Pancreas (tissue), 10 donors: ENCODE results near the gene OR2F2. TPM values are rescaled to one million over a fixed set of nuclear protein-coding genes. Genes with fewer than 3 reads are reported as not detected.
A peak's percentile ranks its signal among the peaks of the same experiment; 100 is the strongest.

Experiments
- ATAC-seq, 4 donors: fragments of 200-7000 bp; cut with Tn5 transposase; one replicate each; pipeline versions ENCODE4 v1.8.0 to v1.9.1; 2020; ENCODE audit warnings: mild to moderate bottlenecking in 4 of 4, moderate library complexity in 4 of 4
- DNase-seq, 6 donors: peaks; one replicate each; pipeline ENCODE4 v3.0.0-alpha.2; 2020
- FAIRE-seq: peaks from 2 replicates; lab custom pipeline; 2012; peaks lifted over from hg19 to GRCh38; lab: Jason Lieb, UNC
- H3K27ac ChIP-seq, 4 donors: fragments of 200-600 bp; sonication (generic); 1 replicate in 3 of 4; 2 replicates in 1 of 4; pipeline versions ENCODE4 v1.5.0 to v1.8.0; 2020
- H3K27me3 ChIP-seq, 4 donors: fragments of 200-600 bp; one replicate each; pipeline ENCODE4 v1.8.0; 2021
- H3K36me3 ChIP-seq, 3 donors: fragments of 200-600 bp; sonication (generic) in 1 of 3; one replicate each; pipeline versions ENCODE4 v1.5.0 to v1.8.0; 2020 to 2021
- H3K4me1 ChIP-seq, 3 donors: fragments of 200-600 bp; one replicate each; pipeline ENCODE4 v1.8.0; 2021
- H3K4me3 ChIP-seq, 4 donors: fragments of 200-600 bp; sonication (generic) in 2 of 4; one replicate each; pipeline versions ENCODE4 v1.5.0 to v1.8.0; 2020 to 2021
- H3K9me3 ChIP-seq, 4 donors: fragments of 200-600 bp; one replicate each; pipeline ENCODE4 v1.8.0; 2021
- WGBS, 2 donors: extraction: QIAGEN DNeasy Blood & Tissue Kit; methylation state at CpG; one replicate each; pipeline ENCODE4 v1.1.7; 2013; 5-methylcytosine and 5-hydroxymethylcytosine counted together
- intact Hi-C, 3 donors: fragments of 100-400 bp; cut with DNase I; formaldehyde crosslinking; loops; one replicate each; pipeline versions ENCODE4 v1.11.1 to v1.14.2; 2022
- polyA plus RNA-seq, 2 donors: library from polyadenylated mRNA; stranded (reverse); fragments of 200-250 nt; gene quantifications; one replicate each; pipeline ENCODE4 v1.2.3, GENCODE V29; 2013
- total RNA-seq, 6 donors: library from RNA; stranded (reverse); fragmentation: NEBNext Ultra II Directional in 4 of 6; extraction: Animal tissue kit (Norgen Biotek cat#: 25700) in 4 of 6; gene quantifications; one replicate each; pipeline versions ENCODE4 v1.2.1 to v1.2.4, GENCODE V29; 2021 to 2023
- TF ChIP-seq, protein P1 (sequence below), 4 donors: fragments of 200-600 bp; sonication (generic) in 3 of 4; IDR thresholded peaks; one replicate each; pipeline versions ENCODE4 v1.5.0 to v1.8.0; 2021; ENCODE audit warnings: antibody characterized with exemption in 4 of 4
- donor health status: healthy with polysubstance abuse.
- donor health status: DM: no; HTN: no; CAD: no; lungs with moderate emphysema.
- donor health status: DM: no; HTN: no; CAD: no.
- donor health status: control.
- donor health status: control.
- donor health status: Bipolar disorder and iron deficiency.
- donor health status: DM: yes; HTN: yes; CAD: no.
- donor health status: DM: no; HTN: no; CAD: no.
- donor health status: DM: no; HTN: no; CAD: no.
- donor health status: DM: yes; HTN: yes; CAD: no.

The OR2F2 gene
- total and polyA plus RNA-seq, 8 donors, result not detected

DNA sequence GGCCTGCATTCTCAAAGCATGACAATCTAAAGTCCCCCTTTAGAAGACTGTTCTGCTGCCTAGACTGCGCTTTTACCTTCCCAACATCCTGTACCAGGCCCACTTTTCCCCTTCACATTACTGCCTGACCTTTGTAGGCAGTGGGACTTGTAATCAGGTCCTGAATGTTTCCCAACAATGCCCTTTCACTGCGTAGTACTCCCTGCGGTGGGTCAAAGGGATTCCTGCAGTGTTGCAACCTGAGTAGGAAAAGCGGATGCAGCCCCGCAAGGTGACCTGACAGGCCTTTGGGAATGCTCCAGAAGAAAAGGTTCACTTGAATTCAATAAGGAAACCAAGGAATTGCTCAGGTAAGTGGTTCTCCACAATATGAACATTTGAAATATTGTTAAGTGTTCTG, 28.1 kb upstream of the OR2F2 start:
- no peaks in the 10 kb centered on the region for H3K27me3 ChIP-seq
- 96 to 97% methylated on average over 5 of the region's 5 CpGs for WGBS, 2 donors
- no peaks in the 10 kb centered on the region for H3K36me3 ChIP-seq
- no peaks in the 10 kb centered on the region for H3K4me1 ChIP-seq
- FAIRE-seq, result no peak
- H3K27ac ChIP-seq, result no peak overlapping the region
- no peak for ATAC-seq
- intact Hi-C loops, result no loop called here
- DNase-seq, result no peak
- H3K9me3 ChIP-seq, result no peaks in the 10 kb centered on the region
- no peak overlapping the region for H3K4me3 ChIP-seq
- TF ChIP-seq, protein P1, sequence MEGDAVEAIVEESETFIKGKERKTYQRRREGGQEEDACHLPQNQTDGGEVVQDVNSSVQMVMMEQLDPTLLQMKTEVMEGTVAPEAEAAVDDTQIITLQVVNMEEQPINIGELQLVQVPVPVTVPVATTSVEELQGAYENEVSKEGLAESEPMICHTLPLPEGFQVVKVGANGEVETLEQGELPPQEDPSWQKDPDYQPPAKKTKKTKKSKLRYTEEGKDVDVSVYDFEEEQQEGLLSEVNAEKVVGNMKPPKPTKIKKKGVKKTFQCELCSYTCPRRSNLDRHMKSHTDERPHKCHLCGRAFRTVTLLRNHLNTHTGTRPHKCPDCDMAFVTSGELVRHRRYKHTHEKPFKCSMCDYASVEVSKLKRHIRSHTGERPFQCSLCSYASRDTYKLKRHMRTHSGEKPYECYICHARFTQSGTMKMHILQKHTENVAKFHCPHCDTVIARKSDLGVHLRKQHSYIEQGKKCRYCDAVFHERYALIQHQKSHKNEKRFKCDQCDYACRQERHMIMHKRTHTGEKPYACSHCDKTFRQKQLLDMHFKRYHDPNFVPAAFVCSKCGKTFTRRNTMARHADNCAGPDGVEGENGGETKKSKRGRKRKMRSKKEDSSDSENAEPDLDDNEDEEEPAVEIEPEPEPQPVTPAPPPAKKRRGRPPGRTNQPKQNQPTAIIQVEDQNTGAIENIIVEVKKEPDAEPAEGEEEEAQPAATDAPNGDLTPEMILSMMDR (IDR thresholded peaks at IDR 0.05), result no peak

DNA sequence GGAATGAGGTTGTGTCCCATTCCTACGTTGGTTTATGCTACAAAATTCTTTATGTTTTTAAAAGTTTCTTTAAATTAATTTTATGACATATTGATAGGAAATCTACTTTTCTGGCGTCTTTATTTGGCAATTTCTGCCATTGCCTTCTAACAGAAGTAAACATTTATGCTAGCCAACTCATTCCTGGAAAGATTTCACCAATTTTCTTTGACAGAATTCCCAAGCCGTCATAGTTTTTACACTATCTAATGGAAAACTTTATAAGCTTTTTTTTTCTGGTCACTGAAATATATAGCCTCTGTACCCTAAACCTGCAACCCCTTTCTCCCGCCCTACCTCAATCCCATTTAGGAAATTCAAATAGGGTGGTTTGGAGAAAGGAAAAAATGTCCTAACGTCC, 26.9 kb upstream of the OR2F2 start:
- DNase-seq (no peak), FAIRE-seq (no peak), ATAC-seq (no peak)
- no peak overlapping the region for H3K4me3 ChIP-seq
- H3K27ac ChIP-seq, result no peak overlapping the region
- intact Hi-C loops, result no loop called here
- H3K27me3 ChIP-seq, result no peaks in the 10 kb centered on the region
- no peaks in the 10 kb centered on the region for H3K4me1 ChIP-seq
- H3K36me3 ChIP-seq, result no peaks in the 10 kb centered on the region
- H3K9me3 ChIP-seq, result no peaks in the 10 kb centered on the region
- 65 to 80% methylated on average over 5 of the region's 5 CpGs for WGBS, 2 donors
- TF ChIP-seq, protein P1 (IDR thresholded peaks at IDR 0.05), result no peak

DNA sequence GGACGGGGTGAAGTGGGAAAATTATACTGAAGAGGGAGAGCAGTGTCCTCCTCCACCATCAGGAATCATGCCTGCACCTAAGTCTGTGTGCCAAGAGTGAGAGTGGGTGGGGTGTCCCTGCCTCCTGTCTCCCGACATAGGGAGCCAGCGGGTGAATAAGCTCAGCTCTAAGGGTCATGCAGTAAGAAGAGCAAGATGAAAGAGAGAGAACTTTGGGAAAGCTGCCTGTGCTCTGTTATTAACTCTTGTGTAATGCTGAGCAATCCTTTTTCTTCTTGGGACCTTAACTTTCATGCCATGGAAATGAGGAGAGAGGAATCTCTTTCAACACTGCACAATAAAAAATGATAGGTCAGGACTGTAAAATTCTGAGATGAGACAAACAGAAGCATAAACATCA, 25.2 kb upstream of the OR2F2 start:
- ATAC-seq (peak in 1 of 4 donors; percentile 41), FAIRE-seq (no peak), DNase-seq (no peak)
- Histone ChIP-seq H3K27ac (no peak overlapping the region), H3K4me1 (no peaks in the 10 kb centered on the region), H3K4me3 (no peak overlapping the region), H3K27me3 (no peaks in the 10 kb centered on the region), H3K36me3 (no peaks in the 10 kb centered on the region), H3K9me3 (no peaks in the 10 kb centered on the region)
- 77 to 79% methylated on average over 3 of the region's 3 CpGs for WGBS, 2 donors
- intact Hi-C loops, result no loop called here
- TF ChIP-seq, protein P1 (IDR thresholded peaks at IDR 0.05), result no peak

DNA sequence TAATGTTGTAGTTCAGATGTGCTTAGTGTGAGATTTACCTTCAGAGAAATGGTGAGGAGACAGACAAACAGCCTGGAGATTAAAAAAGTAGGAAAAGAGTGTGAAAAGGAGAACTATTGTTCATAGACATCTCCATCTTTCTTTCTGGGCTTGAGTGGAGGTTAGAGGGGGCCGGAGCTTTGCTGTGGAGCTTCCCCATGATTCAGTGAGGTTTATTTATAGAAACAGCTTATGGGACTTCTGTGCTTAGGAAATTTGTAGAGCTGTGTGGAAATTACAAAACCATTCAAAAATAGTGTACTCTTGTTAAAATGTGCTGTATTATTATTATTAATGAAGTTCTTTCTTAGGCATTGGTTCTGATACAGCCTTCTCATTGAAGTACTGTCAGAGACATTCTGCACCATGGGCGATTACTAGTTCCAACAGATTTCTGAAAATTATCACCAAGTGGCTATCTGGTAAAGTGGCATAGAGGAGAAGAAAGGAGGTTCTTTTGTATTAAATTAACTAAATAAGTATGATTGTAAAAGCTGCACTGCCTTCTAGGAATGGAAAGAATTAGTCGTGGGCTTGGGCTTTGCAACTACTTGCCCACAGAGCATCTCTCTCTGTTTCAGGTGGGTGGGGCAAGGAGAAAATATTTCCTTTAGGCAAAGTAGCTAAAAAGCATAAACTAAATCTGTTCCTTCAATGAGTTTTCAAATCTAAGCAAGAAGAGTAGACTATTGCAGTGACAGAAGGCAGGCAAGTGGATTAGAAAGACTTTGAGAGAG, 24.4 kb upstream of the OR2F2 start:
- Histone ChIP-seq H3K4me1 (no peaks in the 10 kb centered on the region), H3K9me3 (no peaks in the 10 kb centered on the region), H3K36me3 (no peaks in the 10 kb centered on the region), H3K4me3 (no peak overlapping the region), H3K27ac (no peak overlapping the region), H3K27me3 (no peaks in the 10 kb centered on the region)
- no peak for FAIRE-seq
- 85 to 87% methylated on average over 3 of the region's 3 CpGs for whole genome bisulfite sequencing, 2 donors
- ATAC-seq, result no peak
- intact Hi-C loops, result no loop called here
- DNase-seq, result no peak
- TF ChIP-seq, protein P1 (IDR thresholded peaks at IDR 0.05), result no peak

DNA sequence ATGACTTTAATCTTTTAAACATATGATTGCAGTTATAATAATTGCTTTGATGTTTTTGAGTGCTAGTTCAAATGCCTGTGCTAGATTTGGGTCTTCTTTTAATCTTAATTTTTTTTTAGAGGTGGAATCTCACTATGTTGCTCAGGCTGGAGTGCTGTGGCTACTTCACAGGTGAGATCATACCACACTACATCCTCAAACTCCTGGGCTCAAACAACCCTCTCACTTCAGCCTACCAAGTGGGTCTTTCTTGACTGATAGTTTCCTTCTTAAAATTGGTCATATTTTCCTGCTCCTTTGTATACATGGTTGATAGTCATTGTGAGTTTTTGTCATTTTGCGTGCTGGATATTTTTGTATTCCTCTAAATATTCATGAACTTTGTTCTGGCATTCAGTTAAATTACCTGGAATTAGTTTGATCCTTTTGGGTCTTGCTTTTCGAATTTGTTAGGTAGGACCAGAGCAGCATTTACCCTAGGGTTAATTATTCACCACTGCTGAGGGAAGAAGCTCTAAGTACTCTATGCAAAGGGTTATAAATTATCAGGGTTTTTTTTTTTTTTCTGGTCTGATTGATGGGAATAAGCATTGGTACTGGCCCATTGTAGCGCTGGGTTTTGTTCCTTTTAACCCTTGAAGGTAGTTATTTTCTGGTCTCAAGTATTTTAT, 21.0 kb upstream of the OR2F2 start:
- Histone ChIP-seq H3K4me1 (no peaks in the 10 kb centered on the region), H3K27ac (no peak overlapping the region), H3K9me3 (no peaks in the 10 kb centered on the region), H3K4me3 (no peak overlapping the region), H3K27me3 (no peaks in the 10 kb centered on the region), H3K36me3 (no peaks in the 10 kb centered on the region)
- 49 to 51% methylated on average over 3 of the region's 3 CpGs for WGBS, 2 donors
- intact Hi-C loops, result no loop called here
- FAIRE-seq, result no peak
- DNase-seq, result no peak
- TF ChIP-seq, protein P1 (IDR thresholded peaks at IDR 0.05), result no peak
- ATAC-seq, result peak in 1 of 4 donors; percentile 47
